HUES6 (cell line): ENCODE measurements around the gene HNRNPL.
A peak's percentile ranks its signal among the peaks of the same experiment; 100 is the strongest.
"Not testable (repeated sequence)": the region's sequence is repeated elsewhere in the genome, so short reads cannot be mapped to it uniquely, and the experiment has no call there.

ENCODE experiments used
- H3K27ac ChIP-seq: 2 replicates; pipeline ENCODE4 v1.7.0; 2013; ENCODE audit warnings: low read depth, mild to moderate bottlenecking, low read length, inconsistent platforms
- H3K27me3 ChIP-seq: 2 replicates; pipeline ENCODE4 v1.6.1; 2013; ENCODE audit warnings: low read length; ENCODE audit not compliant: control insufficient read depth, insufficient read depth
- H3K36me3 ChIP-seq: 2 replicates; pipeline ENCODE4 v1.6.1; 2013; ENCODE audit warnings: low read length; ENCODE audit not compliant: control insufficient read depth, insufficient read depth
- H3K4me1 ChIP-seq: 2 replicates; pipeline ENCODE4 v1.6.1; 2013; ENCODE audit warnings: low read length; ENCODE audit not compliant: control insufficient read depth, insufficient read depth
- H3K4me3 ChIP-seq: 2 replicates; pipeline ENCODE4 v1.5.1; 2013; ENCODE audit warnings: low read depth, low read length
- H3K9ac ChIP-seq: one replicate; pipeline ENCODE4 v1.6.1; 2013; ENCODE audit warnings: mild to moderate bottlenecking, low read length
- H3K9me3 ChIP-seq: 2 replicates; pipeline ENCODE4 v1.6.1; 2013; ENCODE audit warnings: low read depth, low read length; ENCODE audit not compliant: control insufficient read depth, insufficient read depth

Gene HNRNPL

DNA sequence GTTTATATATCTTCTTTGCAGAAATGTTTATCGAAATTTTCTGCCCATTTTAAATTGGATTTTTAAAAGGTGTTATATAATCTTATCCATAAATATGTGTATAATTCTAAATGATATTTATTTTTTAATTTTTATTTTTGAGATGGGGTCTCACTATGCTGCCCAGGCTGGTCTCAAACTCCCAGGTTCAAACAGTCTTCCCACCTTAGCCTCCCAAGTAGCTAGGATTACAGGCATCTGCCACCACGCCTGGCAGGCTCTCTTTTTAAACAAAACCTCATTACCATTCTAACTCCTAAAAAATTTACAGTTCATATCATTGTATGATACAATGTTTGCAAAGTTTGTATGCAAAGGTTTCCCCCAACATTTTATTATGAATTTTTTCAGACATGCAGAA, 53.6 kb downstream of the HNRNPL start:
- Histone ChIP-seq H3K9me3 (0 out of 2 replicates have a peak, but pooled peaks cover 5% of the 10 kb centered on the region), H3K27ac (no peak overlapping the region), H3K36me3 (no peaks in the 10 kb centered on the region), H3K27me3 (no peaks in the 10 kb centered on the region), H3K4me3 (no peak overlapping the region), H3K4me1 (no peaks in the 10 kb centered on the region; the same call in 1 of the 2 replicates), H3K9ac (no peak overlapping the region)

DNA sequence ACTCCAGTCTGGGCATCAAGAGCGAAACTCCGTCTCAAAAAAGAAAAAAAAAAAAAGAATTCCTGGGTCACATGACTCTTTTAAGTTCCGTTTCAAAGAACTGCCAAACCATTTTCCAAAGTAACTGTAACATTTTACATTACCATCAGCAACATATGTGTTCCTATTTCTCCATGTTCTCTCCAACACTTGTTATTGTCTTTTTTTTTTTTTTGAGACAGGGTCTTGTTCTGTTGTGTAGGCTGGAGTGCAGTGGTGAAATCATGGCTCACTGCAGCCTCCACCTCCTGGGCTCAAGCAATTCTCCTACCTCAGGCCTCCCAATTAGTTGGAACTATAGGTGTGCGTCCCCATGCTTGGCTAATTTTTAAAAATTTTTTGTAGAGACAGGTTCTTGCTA, 54.2 kb downstream of the HNRNPL start:
- no peak overlapping the region for H3K9ac ChIP-seq
- H3K4me3 ChIP-seq, result no peak overlapping the region
- no peak overlapping the region for H3K27ac ChIP-seq
- no peaks in the 10 kb centered on the region for H3K27me3 ChIP-seq
- H3K4me1 ChIP-seq, result no peaks in the 10 kb centered on the region; the same call in 1 of the 2 replicates
- H3K36me3 ChIP-seq, result no peaks in the 10 kb centered on the region
- H3K9me3 ChIP-seq, result 0 out of 2 replicates have a peak, but pooled peaks cover 5% of the 10 kb centered on the region

DNA sequence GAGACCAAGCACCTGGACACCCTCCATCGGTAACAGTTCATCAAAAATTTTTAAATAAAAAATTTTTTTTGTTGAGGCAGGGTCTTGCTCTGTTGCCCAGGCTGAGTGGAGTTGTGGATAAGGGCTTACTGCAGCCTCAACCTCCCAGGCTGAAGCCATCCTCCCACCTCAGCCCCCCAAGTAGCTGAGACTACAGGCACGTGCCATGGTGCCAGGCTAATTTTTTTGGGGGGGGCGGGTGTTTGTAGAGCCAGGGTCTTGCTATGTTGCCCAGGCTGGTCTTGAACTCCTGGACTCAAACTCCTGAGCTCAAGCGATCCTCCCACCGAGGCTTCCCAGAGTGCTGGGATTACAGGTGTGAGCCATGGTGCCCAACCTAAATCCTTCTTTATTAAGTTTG, 56.1 kb downstream of the HNRNPL start:
- H3K9me3 ChIP-seq, result no peaks in the 10 kb centered on the region
- no peaks in the 10 kb centered on the region for H3K36me3 ChIP-seq
- H3K27me3 ChIP-seq, result no peaks in the 10 kb centered on the region
- H3K9ac ChIP-seq, result no peak overlapping the region
- H3K4me3 ChIP-seq, result no peak overlapping the region
- no peak overlapping the region for H3K27ac ChIP-seq
- H3K4me1 ChIP-seq, result peaks cover 1% of the 10 kb centered on the region

DNA sequence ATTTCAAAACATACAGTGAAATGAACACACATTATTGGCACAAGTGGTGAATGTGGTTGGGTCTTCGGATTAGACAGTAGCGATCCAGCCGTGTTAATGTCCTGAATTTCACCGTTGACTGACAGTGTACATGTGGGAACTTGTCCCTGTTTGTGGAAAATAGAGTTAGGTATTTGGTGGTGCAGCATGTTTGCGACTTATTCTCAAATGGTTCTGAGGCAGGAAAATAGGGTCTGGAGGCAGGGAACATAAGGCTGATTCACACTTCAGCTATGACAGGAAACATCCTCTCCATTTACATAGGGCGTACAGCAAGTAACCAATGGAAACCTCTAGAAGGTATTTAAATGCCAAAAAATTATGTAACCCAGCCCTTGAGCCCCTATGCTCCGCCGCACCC, 56.6 kb downstream of the HNRNPL start:
- H3K4me1 ChIP-seq, result peaks cover 6% of the 10 kb centered on the region
- peak overlapping the region; percentile 38; the same call in 1 of the 2 replicates for H3K4me3 ChIP-seq
- H3K27me3 ChIP-seq, result no peaks in the 10 kb centered on the region
- no peaks in the 10 kb centered on the region for H3K9me3 ChIP-seq
- H3K36me3 ChIP-seq, result no peaks in the 10 kb centered on the region
- no peak overlapping the region for H3K9ac ChIP-seq
- H3K27ac ChIP-seq, result no peak overlapping the region

DNA sequence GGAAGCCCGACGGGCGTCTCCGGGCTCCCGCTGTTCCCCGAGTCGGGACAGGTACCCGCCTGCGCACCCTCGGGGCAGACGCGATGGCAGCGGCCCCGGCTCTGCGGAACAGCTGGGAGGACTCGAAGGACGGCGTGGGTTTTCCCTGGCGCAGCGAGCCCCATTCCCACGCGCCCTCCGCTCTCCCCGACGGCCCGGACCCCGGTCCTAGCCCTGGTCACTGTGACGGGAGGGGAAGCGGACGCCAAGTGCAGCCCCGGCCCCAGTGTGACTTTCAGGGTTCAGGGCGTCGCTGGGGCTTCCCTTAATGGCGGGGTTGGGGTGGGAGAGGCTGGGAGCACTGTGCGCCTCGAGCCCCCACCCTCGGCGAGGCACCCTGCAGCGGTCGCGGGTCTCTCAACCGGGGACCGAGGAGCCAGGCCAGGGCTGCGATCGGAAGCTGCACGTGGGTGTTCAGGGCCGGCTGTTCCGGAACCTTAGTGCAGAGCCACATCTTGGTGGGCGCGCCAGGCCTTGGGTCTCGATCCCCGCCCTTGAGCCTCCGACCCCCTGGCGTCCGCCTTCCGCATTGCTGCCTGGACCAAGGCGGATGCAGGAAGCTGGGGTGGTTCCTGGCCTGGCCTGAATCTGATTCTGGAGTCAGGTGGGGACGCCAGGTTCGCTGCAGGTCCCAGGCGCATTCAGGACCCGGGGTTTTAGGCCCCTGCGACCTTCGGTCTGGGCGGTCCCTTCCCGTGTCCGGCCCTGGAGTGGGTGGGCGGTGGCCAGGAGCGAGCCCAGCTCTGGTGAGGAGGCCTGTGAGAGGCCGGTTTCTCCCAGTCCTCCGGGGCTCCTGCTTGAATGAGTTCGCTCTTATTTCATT, 57.3 kb downstream of the HNRNPL start:
- no peaks in the 10 kb centered on the region for H3K9me3 ChIP-seq
- H3K27ac ChIP-seq, result no peak overlapping the region
- H3K9ac ChIP-seq, result no peak overlapping the region
- H3K27me3 ChIP-seq, result no peaks in the 10 kb centered on the region
- H3K4me1 ChIP-seq, result peaks cover 8% of the 10 kb centered on the region
- H3K36me3 ChIP-seq, result no peaks in the 10 kb centered on the region
- peak overlapping the region; percentile 38; the same call in 1 of the 2 replicates for H3K4me3 ChIP-seq

DNA sequence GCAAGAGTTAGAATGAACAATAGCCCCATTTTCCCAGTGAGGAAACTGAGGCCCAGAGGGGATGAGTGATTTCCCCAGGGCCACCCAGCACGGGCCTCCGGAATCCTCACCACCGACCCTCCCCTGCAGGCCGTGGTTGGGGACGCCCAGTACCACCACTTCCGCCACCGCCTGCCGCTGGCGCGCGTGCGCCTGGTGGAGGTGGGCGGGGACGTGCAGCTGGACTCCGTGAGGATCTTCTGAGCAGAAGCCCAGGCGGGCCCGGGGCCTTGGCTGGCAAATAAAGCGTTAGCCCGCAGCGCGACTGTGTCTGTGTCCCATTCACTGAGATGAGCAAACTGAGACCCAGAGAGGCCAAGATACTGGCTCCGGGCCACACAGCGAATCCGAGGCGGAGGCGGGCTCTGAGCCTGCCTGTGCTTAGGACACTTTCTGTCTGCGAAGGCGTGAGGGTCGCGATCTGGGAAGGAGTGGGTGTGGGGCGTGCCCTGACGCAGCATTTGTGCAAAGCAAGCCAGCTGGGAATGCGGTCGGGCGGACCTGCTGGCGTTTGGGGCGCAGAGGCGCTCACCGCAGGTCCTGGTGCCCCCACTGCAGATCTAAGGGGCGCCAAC, 58.2 kb downstream of the HNRNPL start:
- H3K27ac ChIP-seq, H3K9me3 ChIP-seq, H3K4me1 ChIP-seq, H3K36me3 ChIP-seq, H3K27me3 ChIP-seq, H3K9ac ChIP-seq: not testable (repeated sequence)
- H3K4me3 ChIP-seq, result 0 out of 2 replicates have a peak overlapping the region, but pooled peaks have one; percentile 35

DNA sequence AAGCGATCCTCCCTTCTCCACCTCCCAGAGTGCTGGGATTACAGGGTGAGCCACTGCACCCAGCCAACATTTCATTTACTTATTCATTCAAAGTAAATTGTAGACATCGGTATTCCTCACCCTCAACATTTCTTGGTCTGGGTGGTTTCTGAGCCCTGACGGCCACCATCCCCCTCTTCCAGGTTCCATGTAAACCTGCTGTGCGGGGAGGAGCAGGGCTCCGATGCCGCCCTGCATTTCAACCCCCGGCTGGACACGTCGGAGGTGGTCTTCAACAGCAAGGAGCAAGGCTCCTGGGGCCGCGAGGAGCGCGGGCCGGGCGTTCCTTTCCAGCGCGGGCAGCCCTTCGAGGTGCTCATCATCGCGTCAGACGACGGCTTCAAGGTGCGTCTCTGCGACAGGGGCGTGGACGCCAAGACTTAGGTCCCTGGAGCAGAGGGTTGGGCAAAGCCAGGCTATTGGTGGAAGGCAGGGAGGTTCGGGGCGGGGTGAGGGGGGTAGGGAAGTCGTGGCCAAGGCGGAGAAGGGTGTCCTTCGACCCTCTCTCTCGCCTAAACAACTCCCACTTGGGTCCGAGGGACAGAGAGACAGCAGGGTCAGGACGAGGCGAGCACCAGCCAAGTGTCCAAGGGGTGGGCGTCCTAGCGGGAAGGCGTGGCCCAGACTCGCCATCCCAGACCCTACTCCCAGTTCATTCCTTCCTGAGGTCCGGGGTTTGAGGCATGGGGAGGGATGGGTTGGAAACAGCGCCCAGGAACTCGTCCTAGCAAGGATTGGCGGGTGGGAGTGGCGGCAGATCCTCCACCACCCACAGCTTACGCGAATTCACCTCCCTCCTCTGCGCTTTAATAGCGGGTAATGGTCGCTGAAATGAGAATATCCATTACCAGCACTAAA, 59.0 kb downstream of the HNRNPL start:
- not testable (repeated sequence) for H3K9ac ChIP-seq, H3K27ac ChIP-seq, H3K36me3 ChIP-seq, H3K9me3 ChIP-seq, H3K27me3 ChIP-seq
- peak overlapping the region; percentile 35; the same call in 1 of the 2 replicates for H3K4me3 ChIP-seq
- peaks cover 11% of the 10 kb centered on the region for H3K4me1 ChIP-seq

DNA sequence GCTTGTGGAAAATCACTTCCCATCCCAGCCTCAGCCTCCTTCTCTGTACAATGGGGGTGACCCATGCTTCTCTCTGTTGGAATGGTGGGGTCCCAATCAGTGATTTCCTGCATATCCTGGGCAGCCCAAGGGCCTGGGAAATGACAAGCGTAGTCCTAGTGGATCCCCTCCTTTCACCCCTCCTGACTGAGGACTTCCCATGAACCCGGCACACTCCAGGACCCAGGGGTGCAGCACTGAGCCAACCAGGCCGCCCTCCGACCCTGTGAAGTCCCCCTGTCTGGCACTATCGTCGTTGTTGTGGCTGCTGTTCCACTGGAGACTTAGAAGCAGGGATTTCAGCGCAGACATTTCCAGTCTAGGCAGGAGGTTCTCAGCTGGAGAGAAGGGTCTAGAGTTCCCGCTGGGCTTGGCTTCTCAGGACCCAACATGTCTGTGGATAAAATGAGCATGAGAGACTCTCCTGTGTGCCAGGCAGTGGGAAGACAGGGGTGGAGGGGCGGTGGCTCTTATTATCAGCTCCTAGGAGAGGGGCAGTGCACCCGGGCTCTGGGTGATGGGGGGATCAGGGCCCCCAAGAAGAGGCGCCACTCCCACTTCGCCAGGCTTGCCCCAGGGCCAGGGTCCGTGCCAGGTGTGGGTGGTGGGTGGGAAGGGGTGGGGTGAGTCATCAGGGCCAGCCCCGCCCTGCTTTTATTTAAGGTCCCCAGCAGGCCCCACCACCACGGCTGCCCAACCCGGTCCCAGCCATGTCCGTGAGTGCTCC, 61.1 kb downstream of the HNRNPL start, which contains the start of gene LGALS7B:
Gene LGALS7B (plus strand): TSS at position 723 of the 766 bp plus-strand sequence. CDS start 27 bp downstream, at position 750.
- no peak within 1 kb of the TSS for H3K4me3 ChIP-seq
- no peaks in the 10 kb centered on the region for H3K36me3 ChIP-seq
- H3K4me1 ChIP-seq, result peaks cover 11% of the 10 kb centered on the region
- H3K9me3 ChIP-seq, result no peaks in the 10 kb centered on the region
- H3K27ac ChIP-seq, result no peak within 1 kb of the TSS
- no peaks in the 10 kb centered on the region for H3K27me3 ChIP-seq
- no peak within 1 kb of the TSS for H3K9ac ChIP-seq

DNA sequence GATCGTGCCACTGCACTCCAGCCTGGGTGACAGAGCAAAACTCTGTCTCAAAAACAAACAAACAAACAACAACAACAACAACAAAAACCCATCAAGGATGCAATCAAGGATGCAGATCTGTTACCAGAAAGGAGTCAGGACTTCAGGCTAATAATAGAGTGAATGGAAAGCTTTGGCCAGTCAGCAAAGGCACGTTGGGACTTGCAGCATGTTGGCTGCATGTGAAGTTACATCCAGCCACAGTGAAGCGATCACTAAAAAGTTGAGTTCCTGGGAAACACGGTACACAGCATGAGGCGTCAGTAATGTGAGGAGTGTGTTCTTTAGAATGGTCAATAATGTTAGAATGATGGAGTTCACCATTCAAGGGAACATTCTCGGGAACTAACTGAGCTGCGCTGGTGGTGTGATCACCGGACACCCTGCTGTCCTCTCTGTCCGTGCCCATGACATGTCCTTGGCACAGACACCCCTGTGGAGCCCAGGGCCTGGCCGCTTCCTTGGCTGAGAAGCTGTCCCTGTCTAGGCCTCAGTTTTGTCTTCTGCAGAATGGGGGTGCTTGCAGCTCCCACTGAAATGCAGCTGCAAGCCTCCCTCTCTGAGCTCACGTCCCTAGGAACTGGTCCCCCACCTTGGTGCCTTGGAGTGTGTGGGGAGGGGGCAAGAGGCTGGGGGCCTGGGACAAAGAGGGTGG, 63.1 kb downstream of the HNRNPL start:
- peaks cover 11% of the 10 kb centered on the region for H3K4me1 ChIP-seq
- H3K27me3 ChIP-seq, result no peaks in the 10 kb centered on the region
- H3K27ac ChIP-seq, result no peak overlapping the region
- no peak overlapping the region for H3K9ac ChIP-seq
- H3K36me3 ChIP-seq, result no peaks in the 10 kb centered on the region
- no peak overlapping the region for H3K4me3 ChIP-seq
- no peaks in the 10 kb centered on the region for H3K9me3 ChIP-seq
